ENCODE measurements around the gene STARD8.

Gene STARD8

GRCh38 chrX:68748030-68748429 lies 100.6 kb downstream of the STARD8 start:
- no peak for DNase-seq (ENCODE audit: low read depth)
- no peak overlapping the region for H3K4me3 ChIP-seq (replicated peaks; ENCODE audit: low read depth, low read length)
- no peak for TF ChIP-seq CTCF (IDR thresholded peaks at IDR 0.05; ENCODE audit: low read length, missing control alignments)

GRCh38 chrX:68749426-68749825 lies 102.0 kb downstream of the STARD8 start:
- DNase-seq (ENCODE audit: low read depth), result no peak
- no peak for TF ChIP-seq CTCF (IDR thresholded peaks at IDR 0.05; ENCODE audit: low read length, missing control alignments)
- no peak overlapping the region for H3K4me3 ChIP-seq (replicated peaks; ENCODE audit: low read depth, low read length)

- TF ChIP-seq CTCF (IDR thresholded peaks at IDR 0.05; ENCODE audit: low read length, missing control alignments), result no peak
- no peak for DNase-seq (ENCODE audit: low read depth)
- H3K4me3 ChIP-seq (replicated peaks; ENCODE audit: low read depth, low read length), result no peak overlapping the region
Measured at GRCh38 chrX:68750316-68750715, 102.8 kb downstream of the STARD8 start.

- no peak for DNase-seq (ENCODE audit: low read depth)
- no peak overlapping the region for H3K4me3 ChIP-seq (replicated peaks; ENCODE audit: low read depth, low read length)
- TF ChIP-seq CTCF (IDR thresholded peaks at IDR 0.05; ENCODE audit: low read length, missing control alignments), result no peak
Measured at GRCh38 chrX:68751372-68751771, 103.9 kb downstream of the STARD8 start.

GRCh38 chrX:68753218-68753617 lies 105.8 kb downstream of the STARD8 start:
- no peak overlapping the region for H3K4me3 ChIP-seq (replicated peaks; ENCODE audit: low read depth, low read length)
- no peak for DNase-seq (ENCODE audit: low read depth)
- no peak for TF ChIP-seq CTCF (IDR thresholded peaks at IDR 0.05; ENCODE audit: low read length, missing control alignments)

- no peak for DNase-seq (ENCODE audit: low read depth)
- no peak for TF ChIP-seq CTCF (IDR thresholded peaks at IDR 0.05; ENCODE audit: low read length, missing control alignments)
- no peak overlapping the region for H3K4me3 ChIP-seq (replicated peaks; ENCODE audit: low read depth, low read length)
Measured at GRCh38 chrX:68754406-68754805, 106.9 kb downstream of the STARD8 start.

- no peak for TF ChIP-seq CTCF (IDR thresholded peaks at IDR 0.05; ENCODE audit: low read length, missing control alignments)
Measured at GRCh38 chrX:68755616-68756125, 108.2 kb downstream of the STARD8 start.

More at GRCh38 chrX:68755616-68756125, 108.2 kb downstream of the STARD8 start:
- H3K4me3 ChIP-seq (replicated peaks; ENCODE audit: low read depth, low read length), result no peak overlapping the region
- DNase-seq (ENCODE audit: low read depth), result no peak

Data from fibroblast of pulmonary artery (primary cell).